ENCODE results near the gene SYNE2.
"Not testable (repeated sequence)": the region's sequence is repeated elsewhere in the genome, so short reads cannot be mapped to it uniquely, and the experiment has no call there.

SYNE2 gene

DNA sequence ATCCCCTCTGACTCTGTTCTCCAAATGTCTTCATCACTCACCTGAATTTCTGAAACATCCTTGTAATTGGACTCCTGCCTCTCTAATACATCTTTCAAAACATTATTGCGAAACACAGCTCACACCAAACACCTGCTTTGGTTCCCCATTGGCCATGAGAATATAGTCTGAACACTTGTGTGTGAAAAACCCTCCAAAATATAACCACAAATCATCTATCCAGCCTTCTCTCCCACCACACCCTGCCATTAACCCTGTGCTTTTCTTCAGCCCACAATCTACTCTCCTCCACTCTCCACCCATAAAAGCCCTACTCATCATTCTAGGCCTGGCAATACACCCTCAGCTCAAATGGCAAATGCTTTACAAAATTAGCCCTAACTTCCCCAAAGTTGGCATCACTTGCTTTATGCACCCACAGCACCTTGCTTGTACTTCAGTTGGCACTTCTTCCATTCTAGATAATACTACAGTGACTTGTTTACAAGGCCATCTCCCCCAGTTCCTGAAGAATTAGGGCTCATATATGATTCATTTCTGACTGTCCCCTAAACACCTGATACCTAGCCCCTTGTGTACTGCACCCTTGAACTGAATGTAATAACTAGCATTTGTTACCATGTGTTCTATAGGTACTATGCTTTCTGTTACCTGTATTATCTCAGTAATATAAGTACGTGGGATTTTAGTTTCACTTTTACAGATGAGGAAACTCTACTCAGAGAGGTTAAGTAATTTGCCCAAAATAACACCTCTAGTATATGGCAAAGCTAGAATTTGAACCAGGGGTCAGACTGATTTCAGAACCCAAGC is 17.3 kb downstream of the SYNE2 start:
- not testable (repeated sequence) for DNase-seq (ENCODE audit: low read depth in 2 of 2, low spot score in 1 of 2)

DNA sequence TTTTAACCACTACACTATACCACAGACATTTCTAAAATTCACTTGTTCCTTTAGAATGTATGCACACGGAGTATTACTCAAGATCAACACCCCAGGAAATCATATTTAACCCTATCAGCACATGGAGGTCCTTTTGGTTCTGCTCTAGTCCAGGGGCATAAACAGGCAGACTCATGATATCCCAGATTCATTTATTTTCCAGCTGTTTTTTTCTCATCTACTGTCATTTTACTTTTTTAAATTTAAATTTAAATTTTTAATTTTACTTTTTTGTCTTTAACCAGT is 17.9 kb downstream of the SYNE2 start:
- not testable (repeated sequence) for DNase-seq (ENCODE audit: low read depth in 2 of 2, low spot score in 1 of 2)

DNA sequence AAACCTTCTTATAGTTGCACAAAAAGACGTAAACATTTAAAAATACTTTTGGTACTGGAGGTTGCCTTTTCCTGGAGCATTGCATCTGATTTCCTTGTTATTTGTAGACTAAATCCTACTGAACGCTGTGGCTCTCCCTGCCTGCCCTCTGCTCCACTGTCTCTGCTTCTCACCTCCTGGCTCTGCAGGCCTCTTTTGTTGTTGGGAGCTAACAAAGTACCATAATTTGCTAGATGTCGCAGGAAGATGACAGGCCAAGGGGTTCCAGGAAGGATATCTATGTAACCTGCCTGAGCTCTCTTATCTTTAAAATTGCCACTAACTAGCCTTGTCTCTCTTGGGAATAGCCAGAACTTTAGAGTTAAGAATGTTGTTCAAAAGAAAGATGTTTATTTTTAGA is 21.4 kb downstream of the SYNE2 start:
- no peak for DNase-seq (ENCODE audit: low read depth in 2 of 2, low spot score in 1 of 2)

DNA sequence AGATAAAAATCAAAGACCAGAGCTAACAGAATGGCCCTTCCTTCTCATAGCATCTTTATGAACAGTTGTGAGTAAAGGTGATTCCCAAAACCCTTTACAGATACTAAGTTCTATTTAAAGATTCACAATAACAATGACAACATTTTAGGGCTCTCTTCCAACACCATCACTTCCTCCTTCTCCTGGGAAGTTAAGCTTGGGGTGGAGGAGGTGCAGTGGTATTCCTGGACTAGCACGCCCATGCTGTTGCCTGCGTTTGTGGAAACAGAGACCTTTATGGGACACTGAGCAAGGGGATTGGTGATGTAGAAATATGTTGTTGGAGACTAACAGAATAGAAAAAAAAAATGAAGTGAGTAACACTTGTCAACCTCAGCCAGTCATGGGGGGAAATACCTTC is 22.5 kb downstream of the SYNE2 start:
- DNase-seq (ENCODE audit: low read depth in 2 of 2, low spot score in 1 of 2) = no peak

DNA sequence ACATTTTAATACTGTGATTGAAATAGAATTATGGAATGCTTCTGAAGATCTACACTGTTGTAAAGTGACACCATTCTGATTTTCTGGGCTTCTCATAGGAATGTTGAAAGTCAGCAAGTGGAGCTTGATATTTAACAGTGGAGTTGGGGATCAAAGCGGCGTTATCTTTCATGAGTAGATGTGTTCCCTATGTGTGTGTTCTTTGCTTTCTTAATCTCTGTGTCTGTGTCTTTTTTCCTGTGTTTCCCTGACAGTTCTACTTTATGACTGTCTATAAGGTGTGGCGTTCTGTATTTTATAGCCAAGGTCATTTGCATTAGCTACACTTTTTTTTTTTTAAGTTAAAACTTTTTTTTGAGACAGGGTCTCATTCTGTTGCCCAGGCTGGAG is 24.7 kb downstream of the SYNE2 start:
- DNase-seq (ENCODE audit: low read depth in 2 of 2, low spot score in 1 of 2) = no peak

DNA sequence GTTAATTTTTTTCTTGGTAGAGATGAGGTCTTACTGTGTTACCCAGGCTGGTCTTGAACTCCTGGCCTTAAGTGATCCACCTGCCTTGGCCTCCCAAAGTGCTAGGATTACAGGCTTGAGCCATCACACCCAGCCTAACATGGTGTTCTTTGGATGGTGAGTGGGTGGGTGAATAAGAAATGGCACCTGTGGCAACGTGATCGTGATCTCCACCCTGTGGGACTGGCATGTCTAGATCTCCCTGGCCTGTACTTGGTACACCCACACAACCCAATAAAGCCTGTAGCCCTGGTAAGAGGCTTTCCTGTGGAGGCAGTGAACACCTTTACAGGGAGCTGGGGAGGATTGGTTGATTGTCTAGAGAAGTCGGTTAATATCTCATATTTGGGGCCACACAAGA is 25.2 kb downstream of the SYNE2 start:
- DNase-seq (ENCODE audit: low read depth in 2 of 2, low spot score in 1 of 2) = no peak

DNA sequence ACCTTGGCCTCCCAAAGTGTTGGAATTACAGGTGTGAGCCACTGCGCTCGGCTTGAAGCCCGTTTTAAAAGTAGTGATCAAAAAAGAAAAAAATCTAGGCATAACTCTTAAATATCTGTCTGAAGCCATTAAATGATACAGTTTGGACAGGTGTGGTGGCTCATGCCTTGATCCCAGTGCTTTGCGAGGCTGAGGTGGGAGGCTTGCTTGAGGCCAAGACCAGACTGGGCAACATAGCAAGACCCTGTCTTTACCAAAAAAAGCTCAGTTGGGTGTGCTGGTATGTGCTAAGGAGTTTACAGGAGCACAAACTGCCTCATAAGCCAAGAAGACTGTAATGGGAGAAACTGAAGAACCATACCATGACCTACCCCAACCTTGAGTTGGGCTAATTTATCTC is 26.0 kb downstream of the SYNE2 start:
- no peak for DNase-seq (ENCODE audit: low read depth in 2 of 2, low spot score in 1 of 2)

DNA sequence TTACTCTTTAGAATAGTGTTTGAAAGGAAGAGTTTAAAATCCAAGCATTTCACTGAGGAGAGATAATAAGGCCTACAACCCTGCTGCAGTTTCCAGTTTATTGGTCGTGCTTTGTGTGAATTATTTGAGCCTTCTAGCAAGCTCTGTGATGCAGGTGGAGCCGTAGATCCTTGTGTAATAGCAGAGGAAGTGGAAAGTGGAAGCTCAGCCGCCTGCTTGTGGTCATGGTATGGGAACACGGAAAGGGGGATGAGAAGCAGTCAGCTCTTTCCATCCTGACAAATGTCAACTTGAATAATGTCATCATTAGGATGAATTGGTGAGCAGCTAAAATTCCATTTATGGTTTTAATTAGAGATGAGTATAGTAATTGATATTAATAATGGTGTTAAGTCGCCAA is 29.1 kb downstream of the SYNE2 start:
- DNase-seq (ENCODE audit: low read depth in 2 of 2, low spot score in 1 of 2) = no peak

DNA sequence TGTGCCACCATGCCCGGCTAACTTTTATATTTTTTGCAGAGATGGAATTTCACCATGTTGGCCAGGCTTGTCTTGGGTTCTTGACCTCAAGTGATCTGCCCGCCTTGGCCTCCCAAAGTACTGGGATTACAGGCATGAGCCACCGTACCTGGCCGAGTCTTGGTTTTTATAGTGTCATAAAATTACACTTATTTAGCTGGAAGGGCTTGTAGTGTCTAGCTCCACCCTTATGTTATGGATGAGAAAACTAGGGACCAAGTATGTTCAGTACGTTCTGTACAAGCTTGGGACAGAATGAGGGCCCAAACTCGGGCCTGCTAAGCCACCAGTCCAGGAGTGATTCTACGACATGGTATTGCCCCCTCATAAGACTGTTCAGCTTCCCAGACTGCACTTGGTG is 35.1 kb downstream of the SYNE2 start:
- DNase-seq (ENCODE audit: low read depth in 2 of 2, low spot score in 1 of 2) = no peak

DNA sequence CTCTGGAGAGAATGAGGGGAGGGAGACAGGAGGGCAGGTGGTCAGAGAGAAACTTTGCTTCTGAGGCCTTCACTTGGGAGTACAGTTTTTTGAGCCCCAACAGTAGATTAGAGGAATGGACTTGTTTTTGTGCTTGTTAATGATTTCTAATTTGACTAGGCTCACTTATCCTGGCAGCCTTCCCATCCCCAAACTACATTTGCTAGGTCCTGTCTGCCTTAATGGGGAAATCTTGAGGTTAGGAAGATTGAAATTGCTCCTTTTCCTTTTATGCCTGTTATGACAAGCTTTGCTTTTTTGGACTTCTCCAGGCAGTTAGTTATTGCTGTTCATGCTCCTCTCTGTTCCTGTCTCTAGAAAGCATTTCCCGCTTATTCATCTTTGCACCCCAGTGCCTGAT is 37.7 kb downstream of the SYNE2 start:
- no peak for DNase-seq (ENCODE audit: low read depth in 2 of 2, low spot score in 1 of 2)

DNA sequence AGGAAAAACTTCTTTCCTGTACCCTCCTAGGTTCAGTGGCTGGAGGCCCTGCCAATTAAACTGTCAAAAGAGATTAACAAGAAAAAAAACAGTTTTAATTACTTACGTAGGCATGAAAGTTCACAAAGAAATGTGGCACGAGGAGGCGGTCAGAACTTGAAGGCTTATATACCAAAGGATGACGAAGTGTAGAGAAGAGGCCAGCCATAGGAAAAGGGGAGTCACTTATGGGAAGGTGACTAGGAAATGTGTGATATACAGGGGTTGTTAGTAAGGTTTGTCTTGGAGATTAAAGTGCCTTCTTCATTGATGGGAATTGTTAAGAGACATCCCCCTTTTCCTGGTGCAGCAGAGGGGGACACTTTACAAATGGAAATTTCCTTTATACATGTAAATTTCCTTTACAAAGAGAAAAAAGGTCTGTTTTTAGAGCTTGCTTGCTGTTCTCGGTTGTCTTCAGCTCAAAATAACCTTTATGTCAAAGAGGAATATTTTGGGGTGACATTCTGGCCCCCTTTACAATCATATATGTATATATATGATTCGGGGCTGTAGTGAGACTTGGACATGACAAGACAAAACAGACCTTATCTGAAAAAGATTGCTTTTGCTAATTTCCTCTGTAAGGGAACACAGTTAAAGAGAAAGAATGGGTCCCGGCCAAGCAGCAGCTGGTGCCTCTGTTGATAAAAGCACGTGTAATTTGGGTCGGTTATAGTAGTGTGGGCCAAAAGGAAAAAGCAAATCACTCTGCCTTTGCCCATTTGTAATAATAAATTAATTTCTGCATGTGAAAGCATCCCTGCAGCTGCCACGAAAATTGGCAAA is 38.6 kb downstream of the SYNE2 start:
- no peak for DNase-seq (ENCODE audit: low read depth in 2 of 2, low spot score in 1 of 2)

DNA sequence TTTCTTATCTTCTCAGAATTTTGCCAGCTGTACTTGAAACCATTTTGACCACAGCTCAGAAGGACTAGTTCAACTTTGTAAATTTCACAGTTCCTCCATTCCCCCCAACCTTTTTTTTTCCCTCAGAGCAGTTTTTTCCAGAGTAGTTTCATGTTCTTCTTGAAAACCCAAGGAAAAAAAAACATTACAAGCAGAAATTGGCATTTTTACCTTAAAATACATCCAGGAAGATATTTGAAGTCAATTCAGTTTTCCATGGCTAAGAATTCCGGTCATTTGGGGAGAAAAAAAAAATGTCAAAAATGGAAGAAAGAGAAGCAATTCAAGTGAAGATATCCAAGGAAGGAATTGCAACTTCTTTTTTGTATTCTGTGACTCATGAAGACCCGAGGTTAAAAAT is 39.5 kb downstream of the SYNE2 start:
- DNase-seq (ENCODE audit: low read depth in 2 of 2, low spot score in 1 of 2) = no peak

DNA sequence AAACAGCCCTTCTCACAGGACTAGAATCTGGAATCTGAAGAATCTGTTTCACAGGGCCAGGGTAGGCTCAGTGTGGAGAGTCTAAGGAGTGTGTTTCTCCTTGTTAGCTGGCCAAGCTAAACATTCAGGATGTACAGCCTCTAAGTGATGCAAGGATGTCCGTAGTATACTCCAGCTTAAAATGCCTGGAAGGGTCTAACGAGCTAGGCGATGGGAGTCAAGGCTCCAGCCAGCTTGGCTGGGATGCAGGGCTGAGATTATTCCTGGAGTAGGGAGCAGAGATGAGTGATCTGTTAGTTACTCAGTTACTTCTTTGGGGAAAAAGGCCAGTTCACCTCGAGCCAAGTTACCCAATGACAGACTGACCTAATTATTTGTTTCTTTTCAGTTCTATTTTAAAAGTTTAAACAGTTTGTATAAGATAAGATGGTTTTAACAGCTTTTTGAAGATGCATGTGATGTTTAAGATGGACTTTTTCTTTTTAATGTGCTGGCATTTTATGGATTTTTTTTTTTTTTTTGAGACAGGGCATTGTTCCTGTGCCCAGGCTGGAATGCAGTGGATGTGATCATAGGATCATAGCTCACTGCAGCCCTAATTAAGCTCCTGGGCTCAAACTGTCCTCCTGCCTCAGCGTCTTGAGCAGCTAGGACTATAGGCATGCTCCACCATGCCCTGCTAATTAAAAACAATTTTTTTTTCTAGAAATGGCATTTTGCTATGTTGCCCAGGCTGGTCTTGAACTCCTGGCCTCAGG is 41.1 kb downstream of the SYNE2 start:
- DNase-seq (ENCODE audit: low read depth in 2 of 2, low spot score in 1 of 2) = no peak

DNA sequence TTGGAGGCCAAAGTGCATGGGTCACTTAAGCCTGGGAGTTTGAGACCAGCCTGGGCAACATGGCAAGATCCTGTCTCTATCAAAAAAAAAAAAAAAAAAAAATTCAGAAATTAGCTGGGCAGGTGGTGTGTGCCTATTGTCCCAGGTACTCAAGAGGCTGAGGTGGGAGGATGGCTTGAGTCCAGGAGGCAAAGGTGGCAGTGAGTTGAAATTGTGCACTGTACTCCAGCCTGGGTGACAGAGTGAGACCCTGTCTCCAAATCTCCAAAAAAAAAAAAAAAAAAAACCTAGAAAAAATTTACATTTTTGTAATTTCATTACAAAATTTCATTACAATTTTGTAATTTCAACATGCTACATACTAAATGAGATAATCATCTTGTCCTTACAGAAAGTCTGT is 42.7 kb downstream of the SYNE2 start:
- no peak for DNase-seq (ENCODE audit: low read depth in 2 of 2, low spot score in 1 of 2)

DNA sequence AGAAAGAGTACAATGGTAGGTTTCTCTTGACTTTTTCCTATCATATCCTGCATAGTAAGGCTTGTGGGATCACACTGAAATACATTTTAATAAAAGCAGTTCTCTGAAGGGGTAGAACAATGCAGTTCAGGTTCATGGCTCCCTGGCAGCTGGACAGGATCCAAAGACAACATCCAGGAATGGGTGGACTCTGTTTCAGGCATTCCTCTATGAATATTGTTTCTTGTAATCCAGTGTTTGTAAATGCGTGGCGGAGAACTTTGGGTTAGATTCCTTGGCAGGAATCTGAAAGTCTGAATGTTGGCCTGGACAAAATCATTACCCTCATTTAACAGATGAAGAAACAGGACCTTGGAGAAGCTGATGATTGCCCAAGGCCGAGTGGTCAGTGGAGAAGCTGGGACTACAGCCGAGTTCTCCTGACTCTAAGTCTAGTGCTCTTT is 43.5 kb downstream of the SYNE2 start:
- no peak for DNase-seq (ENCODE audit: low read depth in 2 of 2, low spot score in 1 of 2)

DNA sequence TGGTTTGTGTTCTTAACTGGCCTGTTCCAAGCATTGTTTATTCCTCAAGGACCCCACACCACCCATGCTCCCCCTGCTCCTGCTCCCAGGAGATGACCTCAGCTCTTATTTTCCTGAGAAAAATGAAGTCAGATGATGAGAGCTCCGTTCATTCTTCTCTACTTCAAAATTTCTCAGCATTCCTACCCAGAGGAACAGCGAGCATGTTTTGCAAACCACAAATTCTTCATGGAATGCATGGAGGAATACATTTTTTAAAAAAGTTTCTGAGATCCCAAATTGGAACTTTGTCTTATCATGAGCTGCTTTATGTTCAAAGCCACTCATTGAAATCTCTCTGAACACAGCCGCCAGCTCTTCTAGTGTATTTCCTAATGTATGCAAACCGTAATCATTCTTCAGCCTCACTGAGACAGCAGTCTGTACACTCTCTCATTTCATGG is 44.9 kb downstream of the SYNE2 start:
- no peak for DNase-seq (ENCODE audit: low read depth in 2 of 2, low spot score in 1 of 2)

DNA sequence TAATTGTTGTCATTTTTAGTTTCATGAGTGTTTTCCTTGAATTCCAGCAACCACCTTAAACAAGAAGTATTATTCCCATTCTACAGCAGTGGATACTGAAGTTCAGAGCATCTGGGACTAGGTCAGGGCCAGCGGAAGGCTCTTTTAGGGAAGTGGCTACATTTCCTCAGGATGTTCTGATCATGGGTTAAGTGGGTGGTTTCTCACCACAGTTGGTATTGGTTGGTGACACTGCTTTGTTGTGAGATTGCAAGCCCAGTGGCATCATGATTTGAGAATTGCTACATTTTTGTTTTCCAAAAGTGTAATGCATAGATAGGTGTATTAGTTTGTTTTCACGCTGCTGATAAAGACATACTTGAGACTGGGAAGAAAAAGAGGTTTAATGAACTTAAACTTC is 47.1 kb downstream of the SYNE2 start:
- no peak for DNase-seq (ENCODE audit: low read depth in 2 of 2, low spot score in 1 of 2)

DNA sequence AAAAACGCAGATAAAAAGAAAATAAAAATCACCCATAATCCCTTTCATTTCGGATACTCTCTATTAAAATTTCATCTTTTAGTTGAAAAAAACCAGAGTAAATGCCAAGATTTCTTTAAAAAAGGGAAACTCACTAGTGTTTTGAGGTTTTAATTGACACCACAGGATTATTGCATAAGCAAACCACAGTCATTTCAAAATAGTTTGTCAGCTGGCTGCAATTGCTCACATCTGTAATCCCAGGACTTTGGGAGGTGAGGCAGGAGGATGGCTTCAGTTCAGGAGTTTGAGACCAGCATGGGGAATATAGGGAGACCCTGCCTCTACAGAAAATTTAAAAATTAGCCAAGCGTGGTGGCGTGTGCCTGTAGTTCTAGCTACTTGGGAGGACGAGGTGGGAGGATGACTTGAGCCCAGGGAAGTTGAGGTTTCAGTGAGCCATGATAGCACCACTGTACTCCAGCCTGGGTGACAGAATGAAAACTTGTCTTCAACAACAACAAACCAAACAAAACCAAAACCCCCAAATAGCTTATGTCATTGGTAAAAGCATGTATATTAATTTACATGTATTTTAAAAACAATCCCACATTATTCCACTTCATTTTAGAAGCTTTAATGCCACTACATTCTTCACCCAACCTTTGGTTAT is 48.8 kb downstream of the SYNE2 start:
- DNase-seq (ENCODE audit: low read depth in 2 of 2, low spot score in 1 of 2) = no peak

DNA sequence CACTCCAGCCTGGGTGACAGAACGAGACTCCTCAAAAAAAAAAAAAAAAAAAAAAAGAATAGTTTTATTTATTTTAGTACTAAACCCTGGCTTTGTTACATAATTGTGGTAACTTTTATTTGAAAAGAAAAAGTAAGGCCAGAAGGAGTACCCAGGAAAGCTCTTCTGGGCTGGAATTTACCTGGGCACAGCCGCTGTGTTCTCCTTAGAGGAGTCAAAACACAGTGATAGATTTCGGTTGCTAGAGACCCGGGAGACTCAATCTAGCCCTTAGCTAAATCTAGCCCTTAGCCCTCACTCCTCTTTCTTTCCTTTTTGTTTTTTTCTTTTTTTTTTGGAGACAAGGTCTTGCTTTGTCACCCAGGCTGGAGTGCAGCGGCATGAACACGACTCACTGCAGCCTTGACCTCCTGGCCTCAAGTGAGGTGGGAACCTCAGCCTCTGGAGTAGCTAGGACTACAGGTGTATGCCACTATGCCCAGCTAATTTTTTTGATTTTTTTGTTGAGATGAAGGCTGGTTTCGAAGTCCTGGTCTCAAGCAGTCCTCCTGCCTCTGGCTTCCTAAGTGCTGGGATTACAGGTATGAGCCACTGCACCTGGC is 49.7 kb downstream of the SYNE2 start:
- DNase-seq (ENCODE audit: low read depth in 2 of 2, low spot score in 1 of 2) = no peak

DNA sequence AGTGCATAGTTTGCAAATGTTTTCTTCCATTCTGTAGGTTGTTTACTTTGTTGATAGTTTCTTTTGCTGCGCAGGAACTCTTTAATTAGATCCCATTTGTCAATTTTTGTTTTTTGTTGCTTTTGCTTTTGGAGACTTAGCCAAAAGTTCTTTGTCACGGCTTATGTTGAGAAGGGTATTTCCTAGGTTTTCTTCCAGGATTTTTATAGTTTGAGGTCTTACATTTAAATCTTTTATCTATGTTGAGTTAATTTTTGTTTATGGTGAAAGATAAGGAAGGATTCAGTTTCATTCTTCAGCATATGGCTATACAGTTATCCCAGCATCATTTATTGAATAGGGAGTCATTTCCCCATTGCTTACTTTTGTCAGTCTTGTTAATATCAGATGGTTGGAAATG is 51.9 kb downstream of the SYNE2 start:
- no peak for DNase-seq (ENCODE audit: low read depth in 2 of 2, low spot score in 1 of 2)

DNA sequence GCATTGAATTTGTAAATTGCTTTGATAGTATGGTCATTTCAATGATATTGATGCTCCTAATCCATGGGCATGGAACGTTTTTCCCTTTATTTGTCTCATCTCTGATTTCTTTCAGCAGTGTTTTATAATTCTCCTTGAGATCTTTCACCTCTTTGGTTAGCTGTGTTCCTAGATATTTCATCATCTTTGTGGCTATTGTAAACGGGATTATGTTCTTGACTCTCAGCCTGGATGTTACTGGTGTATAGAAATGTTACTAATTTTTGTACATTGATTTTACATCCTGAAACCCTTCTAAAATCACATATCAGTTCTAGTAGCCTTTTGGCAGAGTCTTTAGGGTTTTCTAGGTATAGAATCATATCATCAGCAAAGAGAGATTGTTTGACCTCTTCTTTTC is 52.6 kb downstream of the SYNE2 start:
- DNase-seq (ENCODE audit: low read depth in 2 of 2, low spot score in 1 of 2) = no peak

Data from stimulated activated CD8-positive, alpha-beta memory T cell treated with anti-CD3 and anti-CD28 coated beads, Interleukin-4, amount 100 ng/mL, for 4 hours (primary cell).